Stimulated activated CD8-positive, alpha-beta memory T cell treated with anti-CD3 and anti-CD28 coated beads, Interleukin-2, amount 100 ng/mL, for 48 hours (primary cell): ENCODE results near the gene SLC24A4.

ENCODE experiments used
- DNase-seq, 2 donors: peaks; one replicate each; pipeline ENCODE4 v3.0.0-alpha.2; 2020; ENCODE audit warnings: low read depth in 2 of 2

Gene SLC24A4

DNA sequence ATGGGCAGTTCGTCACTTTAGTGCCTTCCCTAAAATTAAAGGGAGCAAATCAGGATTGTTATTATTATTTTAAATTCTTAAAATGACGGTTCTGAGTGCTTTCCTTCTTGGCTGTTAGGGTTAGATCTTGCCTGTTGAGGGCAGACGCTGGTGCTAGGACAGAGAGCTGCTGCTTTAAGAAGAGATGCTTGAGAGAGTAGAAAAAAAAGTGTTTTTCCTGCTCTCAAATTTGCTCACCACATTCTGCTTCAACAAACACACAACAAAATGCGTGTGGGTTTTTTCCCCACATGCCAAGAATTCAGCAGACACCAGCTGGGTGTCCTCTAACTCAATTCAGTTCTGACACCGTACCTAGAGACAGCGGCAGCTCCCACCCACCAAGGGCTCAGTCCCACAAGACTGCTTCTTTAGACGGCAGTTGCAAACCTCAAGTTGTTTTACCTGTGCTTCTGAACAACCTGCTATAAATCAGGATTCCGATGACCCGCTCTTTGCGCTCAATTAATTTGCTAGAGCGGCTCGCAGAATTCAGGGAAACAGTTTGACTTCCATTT is 114.8 kb downstream of the SLC24A4 start:
- no peak for DNase-seq

DNA sequence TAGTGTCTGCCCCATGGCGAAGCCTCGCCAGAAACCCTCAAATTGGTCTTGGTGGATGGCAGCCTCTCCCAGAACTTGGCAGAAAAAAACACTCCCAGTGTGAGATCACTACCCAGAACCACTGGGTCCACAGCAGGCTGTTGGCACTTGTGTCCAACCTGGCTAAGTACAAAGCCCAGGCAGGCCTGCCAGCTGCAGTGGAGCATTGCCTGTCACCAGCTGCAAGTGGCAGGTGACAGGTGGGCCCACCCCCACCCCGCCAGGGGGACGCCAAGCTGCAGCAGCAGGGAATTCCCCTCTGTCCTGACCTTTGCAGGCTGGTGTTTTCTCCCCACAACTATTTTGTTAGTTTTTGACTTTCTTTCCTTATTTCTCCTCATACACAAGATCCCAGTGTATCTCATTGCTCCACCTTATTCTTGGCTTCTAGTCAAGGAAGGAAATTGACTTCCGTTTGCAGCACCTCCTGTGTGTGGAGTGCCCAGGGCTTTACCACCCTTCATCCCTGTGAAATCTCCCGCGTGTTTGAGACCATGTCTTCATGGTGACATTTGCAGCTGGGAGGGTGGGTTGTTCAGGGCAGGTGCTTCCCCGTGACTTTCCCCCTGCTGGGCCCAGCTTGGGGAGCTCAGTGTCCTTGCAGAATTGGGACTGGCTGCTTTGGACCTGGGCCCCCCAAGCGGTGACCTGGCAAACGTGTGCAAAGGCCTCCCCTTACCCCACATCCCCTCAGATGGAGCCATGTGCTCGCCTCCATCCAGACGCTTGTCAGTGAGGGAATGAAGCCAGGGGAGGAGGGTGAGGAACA is 116.8 kb downstream of the SLC24A4 start:
- DNase-seq = no peak

DNA sequence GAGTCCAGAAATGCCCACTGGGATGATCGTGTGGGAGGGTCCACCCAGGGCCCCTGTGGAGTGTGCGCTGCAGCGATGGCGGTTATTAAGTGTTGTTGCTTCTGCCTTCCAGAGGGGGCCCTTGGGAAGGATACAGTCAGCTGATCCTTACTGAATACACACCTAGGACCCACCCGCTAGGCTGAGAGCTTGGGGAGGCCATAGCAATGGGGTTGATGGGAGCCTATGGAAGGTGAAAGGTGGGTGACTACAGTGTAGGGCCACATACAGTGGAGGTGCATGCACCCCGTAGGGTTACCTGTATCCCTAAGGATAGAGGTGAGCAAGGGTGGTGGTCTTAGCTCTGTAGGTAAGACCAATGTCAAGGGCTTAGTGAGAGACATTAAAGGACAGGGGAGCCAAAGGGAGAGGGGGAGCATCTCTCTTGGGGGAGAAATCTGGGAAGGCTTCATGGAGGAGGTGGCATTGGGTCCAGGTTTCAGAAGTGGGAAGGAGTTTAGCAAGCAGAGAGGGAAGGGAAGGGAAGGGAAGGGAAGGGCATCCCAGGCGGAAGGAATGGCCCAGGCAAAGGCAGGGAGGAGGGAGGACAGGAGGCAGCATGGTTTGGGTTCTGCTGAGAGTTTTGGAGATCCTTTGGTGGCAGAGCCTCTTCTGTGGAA is 117.5 kb downstream of the SLC24A4 start:
- DNase-seq = no peak

DNA sequence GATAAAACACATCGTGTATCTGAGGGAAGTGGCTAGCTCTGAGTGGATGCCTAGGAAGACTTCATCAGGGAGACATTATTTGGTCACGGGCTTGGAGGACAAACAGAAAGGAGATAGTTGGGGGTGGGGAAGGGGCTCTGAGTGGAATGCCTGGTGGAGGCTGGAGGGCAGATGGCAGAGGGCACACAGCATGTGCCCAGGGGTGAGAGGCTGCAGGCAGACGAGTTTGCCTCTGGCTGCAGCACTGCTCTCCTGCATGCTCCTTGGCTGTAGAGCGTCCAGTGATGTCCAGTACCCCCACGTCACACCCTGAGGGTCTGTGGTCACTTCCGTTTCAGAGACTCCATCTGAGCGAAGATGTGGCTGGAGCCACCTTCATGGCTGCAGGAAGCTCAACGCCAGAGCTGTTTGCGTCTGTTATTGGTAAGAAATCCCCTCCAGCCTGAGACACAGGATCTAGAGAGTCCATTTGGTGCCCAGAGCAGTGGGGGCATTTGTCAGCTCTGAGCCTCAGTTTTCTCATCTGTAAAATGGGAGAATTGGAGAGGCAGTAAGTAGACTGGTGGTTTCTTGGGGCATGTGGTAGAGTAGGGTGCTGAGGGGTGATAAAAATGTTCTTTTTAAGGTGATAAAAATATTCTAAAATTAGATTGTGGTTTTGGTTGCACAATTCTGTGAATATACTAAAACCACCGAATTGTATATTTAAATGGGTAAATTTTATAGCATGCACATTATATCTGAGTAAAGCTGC is 119.0 kb downstream of the SLC24A4 start:
- DNase-seq = no peak

DNA sequence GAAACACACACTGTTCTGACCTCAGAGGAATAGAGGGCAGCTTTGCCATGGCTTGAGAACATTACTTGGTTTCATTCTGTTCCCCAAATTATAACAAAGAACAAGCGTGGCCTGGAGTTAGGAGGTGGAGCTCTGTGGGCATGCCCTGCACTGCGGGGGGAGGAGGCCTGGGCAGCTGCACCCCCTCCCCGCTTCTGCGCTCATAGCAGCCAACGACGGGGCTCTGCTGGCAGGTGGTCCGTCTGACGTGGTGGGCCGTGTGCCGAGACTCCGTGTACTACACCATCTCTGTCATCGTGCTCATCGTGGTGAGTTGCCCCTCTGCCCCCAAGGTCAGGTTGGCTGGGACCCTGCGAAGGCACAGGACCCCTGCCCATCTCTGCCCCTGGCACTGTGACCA is 120.2 kb downstream of the SLC24A4 start:
- DNase-seq = no peak

DNA sequence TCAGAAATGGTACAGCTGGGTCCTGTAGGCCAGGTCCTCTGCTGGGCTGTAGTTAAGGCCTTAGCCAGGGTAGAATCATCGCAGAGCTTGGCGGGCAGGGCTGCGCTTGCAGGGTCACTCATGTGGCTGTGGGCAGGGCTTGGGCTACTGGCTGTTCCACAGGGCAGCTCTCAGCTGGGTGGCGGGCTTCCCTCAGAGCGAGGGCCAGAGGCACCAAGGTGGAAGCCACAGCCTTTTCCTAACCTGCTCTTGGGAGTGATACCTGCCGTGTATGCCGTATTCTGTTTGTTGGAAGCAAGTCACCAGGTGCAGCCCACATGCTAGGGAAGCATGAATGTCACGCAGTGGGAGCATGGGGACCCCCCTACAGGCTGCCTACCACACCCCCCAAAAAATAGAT is 120.8 kb downstream of the SLC24A4 start:
- DNase-seq = no peak

DNA sequence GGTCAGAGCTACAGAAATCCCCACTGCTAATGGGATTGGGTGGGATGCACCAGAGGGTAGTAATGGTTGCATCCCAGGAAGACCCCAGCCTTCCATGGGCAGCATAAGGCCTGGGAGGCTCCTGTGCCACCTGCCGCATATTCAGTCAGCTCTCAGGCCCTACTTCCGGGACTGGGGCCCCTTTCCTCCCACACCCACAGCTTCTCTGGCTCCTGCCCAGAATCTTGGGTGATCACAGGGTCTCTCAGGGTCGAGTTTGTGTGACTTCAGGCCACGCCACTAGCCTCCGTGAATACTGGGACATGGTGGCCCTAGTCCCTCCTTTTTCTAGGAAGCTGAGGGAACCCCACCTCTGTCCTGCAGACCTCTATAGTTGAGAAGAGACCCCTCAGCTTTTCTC is 123.8 kb downstream of the SLC24A4 start:
- no peak for DNase-seq

DNA sequence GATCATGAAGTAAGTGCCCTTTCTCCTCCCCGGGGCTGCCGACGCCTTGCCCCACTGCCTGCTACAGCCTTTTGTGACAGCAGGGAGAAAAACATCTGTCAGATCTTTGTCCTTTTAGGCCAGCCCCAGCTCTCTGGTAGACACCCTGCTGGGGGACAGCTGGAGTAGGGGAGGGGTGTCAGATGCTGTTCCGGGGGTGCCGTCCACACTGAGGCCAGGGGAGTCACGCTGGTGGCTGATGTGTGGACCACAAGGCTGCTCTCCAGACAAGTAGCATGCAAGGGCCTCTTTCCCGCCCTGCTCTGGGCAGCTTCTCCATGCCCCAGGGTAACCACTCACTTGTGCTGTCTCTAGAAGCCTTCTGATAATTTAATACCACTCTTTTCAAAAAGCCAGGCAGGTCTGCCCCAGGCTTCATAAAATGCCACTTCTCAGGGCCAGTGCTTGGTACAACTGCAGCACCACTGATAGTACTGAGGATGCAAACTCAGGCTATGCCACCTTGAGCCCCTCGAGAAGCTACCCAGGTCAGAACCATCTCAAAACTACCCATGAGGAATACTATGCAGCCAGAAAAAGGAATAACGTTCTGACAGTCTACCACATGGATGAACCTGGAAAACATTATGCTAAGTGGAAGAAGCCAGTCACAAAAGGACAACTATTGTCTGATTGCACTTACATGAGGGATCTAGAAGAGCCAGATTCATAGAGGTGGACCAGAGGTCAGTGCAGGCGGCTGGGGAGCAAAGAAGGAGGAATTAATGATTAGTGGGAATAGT is 124.6 kb downstream of the SLC24A4 start:
- no peak for DNase-seq

DNA sequence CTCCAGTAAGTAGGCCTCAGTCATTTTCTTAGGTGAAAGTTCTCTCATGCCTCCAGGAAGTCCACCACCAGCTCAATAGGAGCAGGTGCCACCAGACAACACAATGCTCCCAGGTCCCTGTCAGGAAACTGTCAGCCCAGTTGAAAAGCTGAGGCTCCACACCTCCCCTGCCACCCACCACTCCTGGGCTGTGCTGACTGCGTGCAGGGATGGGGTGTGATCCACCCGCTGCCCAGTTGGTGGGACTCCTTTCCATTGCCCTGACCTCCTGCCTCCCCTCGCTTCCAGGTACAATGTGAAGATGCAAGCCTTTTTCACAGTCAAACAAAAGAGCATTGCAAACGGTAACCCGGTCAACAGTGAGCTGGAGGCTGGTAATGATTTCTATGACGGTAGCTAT is 125.8 kb downstream of the SLC24A4 start:
- no peak for DNase-seq

DNA sequence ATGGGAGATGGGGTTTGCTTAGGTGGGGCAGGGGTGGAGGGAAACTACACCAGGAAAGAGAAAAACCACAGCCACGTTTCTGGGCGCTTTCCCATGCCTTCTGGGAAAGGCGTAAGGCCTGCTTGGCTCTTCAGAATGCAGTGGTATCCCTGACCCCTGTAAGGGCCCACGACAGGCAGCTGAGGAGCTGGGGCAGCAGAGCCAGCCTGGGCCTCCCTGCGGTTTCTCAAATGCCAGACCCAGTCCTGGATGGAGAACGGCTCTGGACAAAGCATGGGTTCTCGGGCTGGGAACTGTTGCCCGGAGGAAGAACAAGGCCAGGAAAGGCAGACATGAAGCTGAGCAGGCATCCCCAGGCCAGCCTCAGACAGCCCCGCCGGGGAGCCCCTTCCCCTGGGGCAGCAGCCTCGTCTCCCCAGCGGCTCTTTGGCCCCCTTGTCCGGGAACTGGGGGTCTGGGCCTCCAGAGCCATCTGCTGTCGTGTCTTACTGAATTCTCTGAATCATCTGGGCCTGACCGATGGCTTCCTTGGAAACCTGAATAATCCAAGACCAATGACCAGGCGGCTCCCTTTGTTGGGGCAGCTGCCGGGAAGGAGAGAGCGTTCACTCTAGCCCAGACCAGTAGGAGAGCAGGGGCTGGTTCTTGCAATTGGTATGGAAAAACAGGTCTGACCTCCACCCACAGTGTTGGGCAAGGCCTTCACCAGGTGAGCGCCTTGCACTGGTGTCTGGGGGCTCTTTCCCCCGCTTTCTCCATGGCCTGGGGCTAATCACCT is 126.6 kb downstream of the SLC24A4 start:
- no peak for DNase-seq

DNA sequence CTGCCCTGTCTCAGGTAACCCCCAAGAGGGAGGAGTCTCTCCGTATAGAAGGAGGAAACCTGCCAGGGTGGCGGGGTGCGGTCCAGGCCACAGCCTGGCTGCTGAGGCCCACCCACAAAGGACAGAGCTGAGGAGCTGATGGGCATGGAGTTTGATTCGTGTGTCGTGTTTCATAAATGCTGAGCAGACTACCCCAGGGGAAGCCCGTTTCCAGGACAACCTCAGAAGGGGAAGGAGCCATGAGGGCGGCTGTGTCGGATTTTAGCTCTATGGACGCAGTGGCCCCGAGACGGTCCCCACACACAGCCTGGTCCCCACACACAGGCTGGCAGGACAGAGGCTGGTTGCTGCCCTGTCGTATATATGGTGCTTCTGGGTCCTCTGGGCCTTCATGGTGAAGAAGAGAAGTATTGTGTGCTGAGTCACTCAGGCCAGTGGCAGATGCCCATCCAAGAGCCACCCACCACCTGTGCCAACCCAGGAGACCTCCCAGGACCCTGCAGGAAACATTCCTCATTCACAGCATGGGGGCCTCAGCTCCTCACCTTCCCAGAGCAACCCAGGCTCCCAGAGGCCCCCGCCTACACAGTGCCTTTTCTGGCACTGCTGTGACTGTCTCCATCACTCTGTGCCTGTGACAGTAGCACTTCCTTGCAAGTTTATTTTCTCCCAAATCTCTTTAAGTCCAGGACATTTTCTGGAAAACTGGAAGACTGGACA is 127.5 kb downstream of the SLC24A4 start:
- DNase-seq = no peak

DNA sequence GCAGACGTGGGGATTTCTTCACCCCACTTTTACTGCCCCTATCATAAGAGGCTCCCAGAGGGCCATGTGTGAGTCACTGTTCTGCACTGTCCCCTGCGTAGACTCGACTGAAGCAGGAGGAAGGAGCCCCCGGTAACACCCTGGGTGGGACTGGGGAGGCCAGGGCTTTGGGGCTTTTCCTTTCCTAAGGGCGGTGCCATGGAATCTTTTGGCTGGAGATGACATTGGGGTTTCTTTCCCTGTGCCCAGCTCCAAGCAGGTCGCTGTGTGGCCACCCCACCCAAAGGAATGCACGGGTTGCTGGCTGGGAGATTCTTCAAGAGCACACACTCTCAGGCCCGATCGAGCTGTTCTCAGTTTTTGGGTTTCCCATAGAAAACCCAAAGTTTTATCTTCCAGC is 128.3 kb downstream of the SLC24A4 start:
- DNase-seq = no peak

DNA sequence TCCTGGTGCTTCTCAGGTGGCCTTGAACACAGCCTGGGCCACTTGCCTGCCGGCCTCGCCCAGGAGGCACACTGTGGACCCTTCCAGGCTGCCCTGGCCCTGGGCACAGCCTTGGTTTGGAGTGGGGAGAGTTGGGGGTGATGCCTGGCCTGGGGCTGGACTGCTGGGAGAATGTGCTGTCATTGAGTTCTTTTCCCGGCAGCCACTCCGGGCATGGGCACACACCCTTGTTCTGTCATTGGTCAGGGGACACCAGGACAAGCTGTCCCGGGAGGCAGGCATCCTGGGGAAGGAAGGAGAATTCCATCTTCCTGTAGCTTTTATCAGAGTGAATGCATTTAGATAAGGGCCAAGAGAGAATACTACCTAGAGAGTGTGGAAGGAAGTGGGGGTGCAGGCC is 128.8 kb downstream of the SLC24A4 start:
- DNase-seq = no peak

DNA sequence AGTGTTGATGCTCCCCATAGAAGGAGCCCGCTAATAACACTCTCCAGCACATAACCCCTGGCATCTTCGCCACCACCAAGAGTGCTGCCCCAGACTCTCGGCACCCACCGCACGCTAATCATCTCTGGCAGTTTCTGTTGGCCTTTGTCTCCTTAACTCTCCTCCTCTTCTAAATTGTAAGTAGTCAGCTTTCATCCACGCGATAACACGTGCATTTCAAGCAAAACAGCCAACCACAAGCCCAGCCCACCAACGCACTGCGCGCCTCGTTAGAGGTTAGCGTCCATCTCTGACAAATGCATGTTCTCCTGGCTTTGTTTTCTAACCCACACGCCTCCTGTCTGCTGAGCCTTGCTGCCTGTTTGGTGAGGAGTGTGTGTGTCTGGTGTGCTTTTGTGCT is 129.5 kb downstream of the SLC24A4 start:
- no peak for DNase-seq

DNA sequence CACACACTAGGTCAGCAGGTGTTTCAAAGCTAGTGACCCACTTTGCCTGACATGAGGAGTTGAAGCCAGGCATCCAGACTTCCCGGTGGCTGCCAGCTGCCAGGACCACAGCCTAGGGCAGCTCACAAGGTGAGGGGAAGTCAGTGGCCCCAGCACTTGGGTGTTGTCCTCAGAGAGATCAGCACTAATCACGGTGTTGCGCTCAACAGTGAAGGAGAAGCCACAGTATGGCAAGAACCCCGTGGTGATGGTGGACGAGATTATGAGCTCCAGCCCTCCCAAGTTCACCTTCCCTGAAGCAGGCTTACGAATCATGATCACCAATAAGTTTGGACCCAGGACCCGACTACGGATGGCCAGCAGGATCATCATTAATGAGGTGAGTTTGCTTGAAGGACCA is 130.7 kb downstream of the SLC24A4 start:
- no peak for DNase-seq

DNA sequence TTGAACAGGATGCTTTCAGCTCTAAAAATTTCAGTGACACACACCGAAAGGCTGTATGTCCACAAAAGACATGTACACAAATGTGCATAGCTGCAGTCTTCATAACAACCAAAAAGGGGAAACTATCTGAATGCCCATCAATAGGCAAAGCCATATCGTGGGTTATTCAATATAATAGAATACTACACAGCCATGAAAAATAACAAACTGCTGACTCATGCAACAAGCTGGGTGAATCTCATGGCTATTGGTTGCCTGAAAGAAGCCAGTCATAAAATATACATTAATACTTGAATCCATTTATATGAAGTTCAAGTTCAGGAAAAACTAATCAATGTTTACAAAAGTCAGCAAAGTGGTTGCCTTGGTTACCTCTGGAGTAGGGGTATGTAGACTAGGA is 132.3 kb downstream of the SLC24A4 start:
- DNase-seq = no peak

DNA sequence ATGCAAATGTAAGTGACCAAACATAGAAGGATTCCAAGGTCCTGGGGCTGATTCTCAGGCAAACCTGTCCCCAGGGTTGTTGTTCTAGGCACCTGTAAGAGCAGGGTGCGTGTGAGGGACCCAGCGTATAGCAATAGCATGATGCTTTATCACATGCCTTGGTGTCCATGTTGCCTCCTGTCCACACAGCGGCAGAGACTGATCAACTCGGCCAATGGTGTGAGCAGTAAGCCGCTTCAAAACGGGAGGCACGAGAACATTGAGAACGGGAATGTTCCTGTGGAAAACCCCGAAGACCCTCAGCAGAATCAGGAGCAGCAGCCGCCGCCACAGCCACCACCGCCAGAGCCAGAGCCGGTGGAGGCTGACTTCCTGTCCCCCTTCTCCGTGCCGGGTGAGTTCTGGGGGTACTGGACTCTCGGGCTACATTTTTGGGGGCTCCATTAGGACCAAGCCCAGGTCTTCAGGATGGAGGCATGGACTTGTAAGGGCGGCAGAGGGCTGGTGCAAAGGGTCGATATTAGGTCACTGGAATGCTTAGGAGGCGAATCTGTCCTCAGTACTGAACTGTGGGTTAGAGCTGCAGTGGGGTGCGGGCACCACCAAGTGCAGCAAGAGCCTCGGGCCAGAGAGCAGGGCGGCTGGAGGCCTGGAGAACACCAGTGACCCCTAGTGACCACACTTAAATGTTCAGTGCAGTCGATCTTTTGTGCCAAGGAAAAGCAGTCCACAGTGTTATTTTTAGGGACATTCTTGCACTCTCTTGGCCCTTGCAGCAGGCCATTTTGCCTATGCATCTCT is 133.4 kb downstream of the SLC24A4 start:
- no peak for DNase-seq

DNA sequence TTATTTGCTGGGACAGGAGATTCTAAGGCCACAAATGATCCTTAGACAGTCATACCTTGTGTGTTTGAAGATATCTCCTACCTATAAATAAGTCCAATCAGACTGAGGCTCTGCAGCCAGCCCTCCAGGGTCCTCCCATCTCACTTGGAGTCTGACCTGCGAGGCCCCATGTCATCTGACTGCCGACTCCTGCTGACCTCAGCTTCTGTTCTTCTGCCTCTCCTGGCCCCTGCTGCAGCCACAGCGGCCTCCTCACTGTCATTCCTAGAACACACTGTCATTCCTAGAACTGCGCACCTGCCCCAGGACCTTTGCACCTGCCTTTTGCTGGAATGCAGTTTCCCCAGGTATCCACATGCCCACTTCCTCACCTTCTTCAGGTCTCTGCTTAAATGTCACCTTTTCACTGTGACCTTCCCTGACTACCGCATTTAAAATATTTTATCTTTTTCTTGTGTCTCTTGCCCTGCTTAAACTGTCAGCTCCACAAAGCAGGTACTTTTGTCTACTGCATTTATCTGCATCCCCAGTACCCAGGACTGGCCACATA is 134.1 kb downstream of the SLC24A4 start:
- DNase-seq = no peak
